ENCODE measurements around the gene RFX6.

- no peak for TF ChIP-seq EZH2 (IDR thresholded peaks at IDR 0.05)
- TF ChIP-seq POLR2AphosphoS5 (IDR thresholded peaks at IDR 0.05; ENCODE audit: borderline replicate concordance, low read depth, low read length): no peak
- no peak for TF ChIP-seq FOXP2 (optimal IDR thresholded peaks at IDR 0.05; ENCODE audit: control extremely low read depth, extremely low read length, insufficient read depth)
Observed at GRCh38 chr6:116858060-116858459, 19.0 kb upstream of the RFX6 start.
